Ammon's horn (tissue), 1 donor: ENCODE results near the gene GLI2.

Source experiments
- DNase-seq: peaks from one replicate; pipeline ENCODE4 v3.0.0-alpha.2; 2016; ENCODE audit warnings: low spot score

GLI2 gene

GRCh38 chr2:120735746-120736170 lies at the start of gene GLI2:
Gene GLI2, plus strand, starts transcription at chr2:120735868. Its CDS starts 61,453 bp downstream, at chr2:120797321.
- DNase-seq = peak; percentile 69

- DNase-seq = no peak
These were observed 49.7 kb upstream of the GLI2 start for GRCh38 chr2:120685974-120686297.

GRCh38 chr2:120686511-120687168 lies 49.0 kb upstream of the GLI2 start:
- DNase-seq = no peak

GRCh38 chr2:120687210-120687609 lies 48.5 kb upstream of the GLI2 start:
- no peak for DNase-seq

GRCh38 chr2:120690521-120690920 lies 45.1 kb upstream of the GLI2 start:
- DNase-seq = no peak

- DNase-seq = no peak
These were observed 44.3 kb upstream of the GLI2 start for GRCh38 chr2:120691410-120691809.

GRCh38 chr2:120692691-120693090 lies 43.0 kb upstream of the GLI2 start:
- no peak for DNase-seq

- DNase-seq = no peak
These were observed 42.5 kb upstream of the GLI2 start for GRCh38 chr2:120693121-120693520.

- no peak for DNase-seq
These were observed 41.6 kb upstream of the GLI2 start for GRCh38 chr2:120694034-120694433.

GRCh38 chr2:120697471-120697870 lies 38.2 kb upstream of the GLI2 start:
- DNase-seq = no peak

- DNase-seq = no peak
These were observed 36.4 kb upstream of the GLI2 start for GRCh38 chr2:120699292-120699691.

GRCh38 chr2:120700659-120701058 lies 35.0 kb upstream of the GLI2 start:
- no peak for DNase-seq

- no peak for DNase-seq
These were observed 34.6 kb upstream of the GLI2 start for GRCh38 chr2:120701096-120701495.

- DNase-seq = no peak
These were observed 34.2 kb upstream of the GLI2 start for GRCh38 chr2:120701499-120701898.

GRCh38 chr2:120702061-120702460 lies 33.6 kb upstream of the GLI2 start:
- no peak for DNase-seq

GRCh38 chr2:120702801-120703200 lies 32.9 kb upstream of the GLI2 start:
- DNase-seq = no peak

- DNase-seq = no peak
These were observed 32.2 kb upstream of the GLI2 start for GRCh38 chr2:120703330-120703994.

- no peak for DNase-seq
These were observed 31.0 kb upstream of the GLI2 start for GRCh38 chr2:120704696-120705095.

- no peak for DNase-seq
These were observed 27.9 kb upstream of the GLI2 start for GRCh38 chr2:120707816-120708215.

GRCh38 chr2:120708944-120709607 lies 26.6 kb upstream of the GLI2 start:
- DNase-seq = no peak

GRCh38 chr2:120709608-120710041 lies 26.0 kb upstream of the GLI2 start:
- no peak for DNase-seq

GRCh38 chr2:120710256-120710655 lies 25.4 kb upstream of the GLI2 start:
- peak; percentile 61 for DNase-seq

- DNase-seq = no peak
These were observed 24.0 kb upstream of the GLI2 start for GRCh38 chr2:120711694-120712093.
